ENCODE results near the gene ZFYVE28.
A peak's percentile ranks its signal among the peaks of the same experiment; 100 is the strongest.

The ZFYVE28 gene

GRCh38 chr4:2366252-2367192 is 51.9 kb downstream of the ZFYVE28 start:
- peak; percentile 85 for DNase-seq

GRCh38 chr4:2365913-2366210 is 52.6 kb downstream of the ZFYVE28 start:
- DNase-seq = no peak

GRCh38 chr4:2365054-2365912 is 53.2 kb downstream of the ZFYVE28 start:
- DNase-seq = no peak

- DNase-seq = no peak
Measured at GRCh38 chr4:2364654-2365053, 53.8 kb downstream of the ZFYVE28 start.

GRCh38 chr4:2363951-2364653 is 54.3 kb downstream of the ZFYVE28 start:
- no peak for DNase-seq

- DNase-seq = no peak
Measured at GRCh38 chr4:2363056-2363721, 55.3 kb downstream of the ZFYVE28 start.

- no peak for DNase-seq
Measured at GRCh38 chr4:2362266-2363055, 56.0 kb downstream of the ZFYVE28 start.

GRCh38 chr4:2361366-2362265 is 56.8 kb downstream of the ZFYVE28 start:
- DNase-seq = no peak

- no peak for DNase-seq
Measured at GRCh38 chr4:2360396-2360730, 58.1 kb downstream of the ZFYVE28 start.

GRCh38 chr4:2359591-2360395 is 58.7 kb downstream of the ZFYVE28 start:
- DNase-seq = no peak

- DNase-seq = peak; percentile 6
Measured at GRCh38 chr4:2357821-2358745, 60.4 kb downstream of the ZFYVE28 start.

GRCh38 chr4:2356123-2357069 is 62.0 kb downstream of the ZFYVE28 start:
- DNase-seq = no peak

GRCh38 chr4:2354760-2355159 is 63.7 kb downstream of the ZFYVE28 start:
- DNase-seq = no peak

GRCh38 chr4:2354118-2354517 is 64.3 kb downstream of the ZFYVE28 start:
- no peak for DNase-seq

GRCh38 chr4:2353222-2354107 is 65.0 kb downstream of the ZFYVE28 start:
- no peak for DNase-seq

- DNase-seq = no peak
Measured at GRCh38 chr4:2352729-2353221, 65.7 kb downstream of the ZFYVE28 start.

Data from COR-L47 (cell line).